GM19025 (cell line): ENCODE measurements around the gene NDUFA13.

Experiments
- ATAC-seq: cut with Tn5 transposase; IDR thresholded peaks from one replicate; pipeline ENCODE4 v1.9.1; 2021; ENCODE audit warnings: mild to moderate bottlenecking, low read depth, moderate library complexity; ENCODE audit not compliant: unreplicated experiment

Gene NDUFA13

DNA sequence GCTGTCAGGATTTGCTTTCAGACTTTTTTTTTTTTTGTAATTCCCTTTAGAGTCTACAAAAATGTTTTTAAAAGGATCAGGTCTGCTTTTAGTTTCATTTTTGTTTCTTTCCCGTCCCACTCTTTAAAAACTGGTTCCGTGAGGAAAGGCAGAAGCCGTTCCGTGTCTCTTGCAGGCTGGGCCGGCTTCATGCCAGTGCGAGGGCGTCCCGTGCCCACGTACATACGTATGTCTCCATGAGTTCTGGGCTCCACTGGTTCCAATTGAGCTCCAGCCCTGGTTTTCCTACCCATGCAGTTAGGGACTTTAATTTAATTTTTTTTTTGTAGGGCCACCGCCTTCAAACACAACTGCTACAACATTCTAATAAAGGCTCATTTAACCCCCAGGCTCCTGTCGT, 9.4 kb upstream of the NDUFA13 start:
- ATAC-seq = no peak

DNA sequence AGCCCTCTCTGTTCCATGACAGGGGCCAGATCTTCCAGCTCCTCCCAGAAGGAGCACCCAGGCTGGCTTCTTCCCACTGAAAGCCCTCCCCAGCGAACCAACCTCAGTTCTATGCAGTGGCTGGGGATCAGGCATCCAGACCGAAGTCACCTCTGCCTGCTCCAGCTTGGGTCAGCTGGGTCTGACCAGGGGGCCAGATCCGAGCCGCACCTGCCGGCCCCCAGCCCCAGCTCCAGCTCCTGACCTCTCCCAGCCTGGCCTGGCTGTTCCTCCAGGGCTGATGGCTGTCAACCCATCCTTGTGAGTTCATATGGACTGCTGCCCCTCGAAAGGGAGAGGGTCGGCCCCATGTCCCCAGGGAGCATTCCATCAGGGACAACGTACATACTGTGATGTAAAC, 8.7 kb upstream of the NDUFA13 start:
- ATAC-seq = no peak

DNA sequence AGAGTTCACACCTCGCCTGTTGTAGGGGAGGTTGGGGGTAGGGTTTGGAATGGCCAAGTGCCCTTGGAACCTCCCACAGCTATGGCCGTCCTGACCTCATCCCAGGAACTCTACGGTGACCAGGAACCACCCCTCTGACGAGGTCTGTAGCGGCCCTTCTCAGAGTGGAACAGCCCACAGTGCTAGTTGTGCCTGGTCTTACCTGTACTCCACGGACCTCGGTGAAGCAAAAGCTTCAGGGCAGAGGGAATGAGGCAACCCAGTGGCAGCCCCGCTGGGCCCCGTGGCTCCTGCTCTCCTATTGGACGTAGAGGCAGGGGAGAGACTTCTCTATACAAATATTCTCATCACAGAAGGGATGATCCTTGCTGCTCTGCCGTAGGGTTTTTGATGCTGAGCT, 7.8 kb upstream of the NDUFA13 start:
- ATAC-seq = no peak

DNA sequence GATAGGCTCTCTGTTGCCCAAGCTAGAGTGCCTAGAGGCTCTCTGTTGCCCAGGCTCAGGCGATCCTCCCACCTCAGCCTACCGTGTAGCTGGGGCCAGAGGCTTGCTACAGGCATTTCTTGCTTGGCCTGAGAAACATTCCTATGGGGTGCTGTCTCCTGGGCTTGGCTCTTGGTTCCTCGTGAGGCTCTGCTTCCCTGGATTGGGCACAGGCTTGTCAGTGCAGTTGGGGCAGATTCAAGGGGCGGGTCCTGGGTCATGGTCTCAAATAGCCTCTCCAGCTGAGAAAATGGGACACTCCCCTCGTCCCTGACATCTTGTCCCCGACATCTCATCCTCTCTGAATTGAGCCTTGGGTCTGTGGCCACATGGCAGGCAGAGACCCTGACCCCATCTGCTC, 5.6 kb upstream of the NDUFA13 start:
- no peak for ATAC-seq

DNA sequence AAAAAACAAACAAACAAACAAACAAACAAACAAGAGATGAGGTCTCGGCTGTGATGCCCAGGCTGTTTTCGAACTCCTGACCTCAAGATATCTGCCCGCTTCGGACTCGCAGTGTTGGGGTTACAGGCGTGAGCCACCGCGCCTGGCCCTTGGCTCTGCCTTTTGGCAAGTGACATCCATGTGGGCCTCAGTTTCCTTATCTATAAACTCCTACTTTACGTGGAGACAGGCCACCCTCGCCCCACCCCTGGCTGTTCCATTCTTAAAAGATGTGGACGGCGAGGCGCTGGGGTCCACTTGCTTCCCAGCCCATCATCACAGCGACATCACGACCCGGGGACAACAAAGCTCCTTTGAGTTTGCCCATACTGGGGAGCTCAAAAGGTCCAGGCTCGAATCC, 2.3 kb upstream of the NDUFA13 start:
- no peak for ATAC-seq

DNA sequence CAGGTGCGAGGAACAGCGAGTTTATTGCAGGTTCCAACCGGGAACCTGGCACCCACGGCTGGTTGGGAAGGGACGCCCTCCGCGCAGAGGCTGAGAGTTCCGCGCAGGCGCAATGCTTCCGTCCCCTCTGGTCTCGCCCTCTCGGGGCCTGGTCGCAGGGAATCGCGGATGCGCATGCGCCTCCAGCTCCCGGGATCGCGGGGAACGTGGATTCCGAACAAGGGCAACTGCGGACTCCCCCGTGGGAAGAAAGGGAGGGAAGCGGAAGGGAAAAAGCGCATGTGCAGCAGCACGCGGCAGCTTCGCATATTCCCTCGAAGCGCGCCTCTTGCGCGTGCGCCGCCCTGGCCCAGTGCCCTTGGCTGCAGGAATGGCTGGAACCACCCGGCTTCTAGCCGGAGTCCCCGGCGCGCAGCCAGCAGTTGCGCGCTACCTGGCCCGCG, 1.8 kb upstream of the NDUFA13 start:
- no peak for ATAC-seq

DNA sequence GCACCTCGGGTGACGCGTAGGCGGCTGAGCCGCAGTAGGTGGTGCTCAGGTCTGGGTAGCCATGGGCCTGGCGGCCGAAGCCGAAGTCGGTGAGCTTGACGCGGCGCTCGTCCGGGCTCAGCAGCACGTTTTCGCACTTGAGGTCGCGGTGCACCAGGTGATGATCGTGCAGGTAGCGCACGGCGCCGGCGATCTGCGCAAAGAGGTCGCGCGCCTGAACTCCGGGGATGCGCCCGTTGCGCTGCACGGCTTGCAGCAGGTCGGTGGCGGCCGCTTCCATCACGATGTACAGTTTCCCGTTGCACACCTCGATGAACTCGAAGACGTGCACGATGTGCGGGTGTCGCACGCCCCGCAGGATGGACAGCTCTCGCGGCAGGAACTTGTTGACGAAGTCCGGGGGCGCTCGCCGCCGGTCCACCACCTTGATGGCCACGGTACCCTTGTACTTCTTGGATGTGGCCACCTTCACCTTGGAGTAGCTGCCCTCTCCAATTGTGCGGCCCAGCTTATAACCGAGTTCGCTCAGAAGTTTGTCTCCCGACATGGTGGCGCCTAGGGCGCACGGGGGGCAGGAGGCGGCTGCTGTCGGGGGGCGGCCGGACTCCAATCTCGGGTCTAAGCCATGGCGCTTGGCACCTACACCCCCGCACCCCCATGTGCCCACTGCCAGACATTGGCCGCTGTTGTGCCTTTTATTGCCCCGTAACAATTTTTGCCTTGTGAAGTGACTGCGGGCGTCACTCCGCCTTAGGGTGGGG, 964 bp upstream of the NDUFA13 start, which contains the start of gene TSSK6:
Gene TSSK6, minus strand, starts transcription at position 668 of the 761 bp plus-strand sequence. Its CDS starts 121 bp downstream, at position 547.
- ATAC-seq = no peak

DNA sequence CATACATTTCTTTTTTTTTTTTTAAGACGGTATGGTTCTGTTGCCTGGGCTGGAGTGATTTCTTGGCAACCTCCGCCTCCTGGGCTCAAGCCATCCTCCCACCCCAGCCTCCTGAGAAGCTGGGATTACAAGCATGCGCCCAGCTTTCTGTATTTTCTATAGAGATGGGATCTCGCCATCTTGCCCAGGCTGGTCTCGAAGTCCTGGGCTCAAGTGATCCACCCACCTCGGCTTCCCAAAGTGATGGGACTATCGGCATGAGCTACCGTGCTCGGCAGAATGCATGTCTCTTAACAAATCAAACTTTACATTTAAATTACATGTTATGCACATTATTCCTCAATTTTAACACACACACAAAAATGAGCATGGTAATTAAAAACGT, 1.2 kb downstream of the NDUFA13 start:
- ATAC-seq = no peak

DNA sequence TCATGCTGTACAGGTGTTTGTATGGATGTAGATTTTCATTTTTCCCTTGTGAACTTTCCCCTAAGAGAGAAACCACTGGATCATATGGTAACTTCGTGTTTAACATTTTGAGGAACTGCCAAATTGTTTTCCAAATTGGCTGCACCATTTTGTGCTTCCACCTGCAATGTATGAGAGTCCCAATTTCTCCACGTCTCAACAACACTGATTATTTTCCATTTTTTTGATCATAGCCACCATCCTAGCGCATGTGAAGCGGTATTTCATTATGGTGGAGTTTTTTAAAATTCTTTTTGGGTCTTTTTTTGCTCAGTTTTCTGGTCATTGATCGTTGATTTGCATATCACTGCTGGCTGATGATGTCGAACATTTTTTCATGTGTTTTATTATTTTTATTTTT, 5.0 kb downstream of the NDUFA13 start:
- no peak for ATAC-seq

DNA sequence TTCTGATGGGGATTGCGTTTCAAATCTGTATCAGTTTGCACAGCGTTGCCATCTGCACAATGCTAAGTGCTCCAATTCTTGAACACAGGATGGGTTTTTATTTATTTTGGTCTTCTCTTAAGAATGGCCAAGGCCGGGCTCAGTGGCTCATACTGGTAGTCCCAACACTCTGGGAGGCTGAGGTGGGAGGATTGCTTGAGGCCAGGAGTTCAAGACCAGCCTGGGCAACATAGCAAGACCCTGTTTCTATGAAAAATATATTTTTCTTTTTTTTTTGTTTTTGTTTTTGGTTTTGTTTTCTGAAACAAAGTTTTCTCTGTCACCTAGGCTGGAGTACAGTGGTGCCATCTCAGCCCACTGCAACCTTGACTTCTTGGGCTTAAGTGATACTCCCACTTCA, 7.2 kb downstream of the NDUFA13 start:
- ATAC-seq = no peak

DNA sequence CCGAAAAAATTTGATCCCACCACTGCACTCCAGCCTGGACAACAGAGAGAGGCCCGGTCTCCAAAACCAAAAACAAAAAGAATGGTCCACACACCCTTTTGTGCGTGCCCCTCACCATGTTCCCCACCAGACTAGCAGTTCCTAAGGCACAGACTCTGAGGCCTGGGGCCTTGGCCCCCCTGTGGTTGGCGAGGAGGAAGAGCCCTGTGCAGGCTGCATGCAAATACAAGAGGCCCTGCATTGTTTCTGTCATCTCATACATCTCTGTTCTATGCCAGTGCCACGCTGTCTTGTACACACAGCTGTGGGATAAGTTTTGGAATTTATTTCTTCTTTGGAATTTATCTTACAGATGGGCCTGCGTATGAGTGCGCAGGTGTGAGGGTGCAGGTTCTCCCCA, 8.0 kb downstream of the NDUFA13 start:
- ATAC-seq = no peak

DNA sequence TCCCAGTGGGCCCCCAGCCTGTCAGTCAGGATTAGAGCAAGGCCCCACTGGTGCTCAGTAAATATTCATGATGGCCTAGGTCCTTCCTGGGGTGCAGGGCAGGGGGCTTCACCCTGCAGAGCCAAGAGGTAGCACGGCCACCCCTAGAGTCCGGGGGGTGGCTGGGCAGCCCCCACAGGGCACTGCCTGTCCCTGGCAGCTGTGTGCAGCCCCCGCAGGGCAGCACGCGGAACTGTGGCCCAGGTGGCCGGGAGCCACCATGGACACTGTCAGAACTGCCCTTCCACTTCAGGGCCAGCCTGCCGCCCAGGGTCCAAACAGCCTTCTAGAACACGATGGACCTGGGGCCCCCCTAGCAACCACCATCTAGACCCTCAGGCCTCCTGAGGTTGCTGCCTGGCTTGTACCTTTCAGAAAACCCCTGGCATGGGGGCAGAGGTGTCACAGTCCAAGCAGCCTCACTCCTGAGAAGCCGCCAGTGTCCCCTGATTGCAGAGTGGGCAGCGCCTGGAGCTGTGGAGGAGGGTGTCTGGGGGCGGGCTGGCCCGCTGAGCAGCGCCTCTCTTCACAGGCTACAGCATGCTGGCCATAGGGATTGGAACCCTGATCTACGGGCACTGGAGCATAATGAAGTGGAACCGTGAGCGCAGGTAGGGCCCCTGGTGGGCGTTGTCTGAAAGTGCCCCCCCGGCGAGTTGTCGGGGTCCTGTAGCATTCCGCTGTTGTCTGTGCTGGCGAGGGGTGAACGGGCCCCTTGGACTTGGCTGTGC, 9.8 kb downstream of the NDUFA13 start:
- ATAC-seq = no peak

DNA sequence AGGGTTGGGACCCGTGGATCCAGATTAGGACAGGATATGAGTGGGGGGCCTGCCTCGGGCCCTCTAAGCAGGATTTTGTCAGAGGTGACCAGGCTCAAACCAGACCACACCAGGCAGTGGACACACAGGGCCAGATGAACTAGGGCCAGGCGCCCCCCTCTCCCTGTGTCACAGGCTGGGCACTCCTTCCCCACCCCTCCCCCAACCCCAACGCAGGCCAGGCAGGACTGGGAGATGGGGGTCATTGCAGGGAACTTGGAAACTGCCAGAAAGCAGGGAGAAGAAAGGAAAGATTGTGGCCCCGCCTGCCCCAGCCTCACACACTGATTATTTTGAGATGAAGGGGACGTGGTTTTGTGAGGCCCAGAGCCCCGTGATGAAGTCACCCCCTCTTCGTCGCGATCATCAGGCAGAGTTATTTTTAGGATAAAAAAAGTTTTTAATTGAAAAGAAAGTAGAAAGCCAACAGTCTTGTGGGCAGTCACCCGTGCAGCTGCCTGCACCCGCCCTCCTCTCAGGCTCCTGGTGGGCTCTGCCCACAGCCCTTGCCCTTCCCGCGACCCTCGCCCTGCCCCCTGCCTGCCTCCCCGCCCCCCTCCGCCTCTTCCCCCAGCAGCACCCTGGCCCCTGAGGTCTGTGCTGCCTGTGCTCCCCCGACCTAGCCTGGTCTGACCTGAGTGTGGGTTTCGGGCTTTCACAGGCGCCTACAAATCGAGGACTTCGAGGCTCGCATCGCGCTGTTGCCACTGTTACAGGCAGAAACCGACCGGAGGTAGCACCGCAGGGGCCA, 10.8 kb downstream of the NDUFA13 start:
- no peak for ATAC-seq

DNA sequence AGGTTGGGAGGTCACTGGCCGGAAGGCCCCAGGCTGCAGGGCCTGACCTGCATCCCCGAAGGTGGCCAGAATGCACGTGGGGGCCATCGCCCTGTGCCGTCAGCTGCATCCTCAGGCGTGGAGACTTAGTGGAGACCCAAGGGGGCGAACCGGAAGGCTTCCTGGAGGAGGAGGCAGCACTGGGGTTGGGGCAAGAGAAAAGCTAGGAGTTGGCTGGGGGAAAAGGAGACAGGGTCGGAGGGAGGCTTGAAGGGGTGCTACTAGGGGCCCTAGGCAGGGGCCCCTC, 11.3 kb downstream of the NDUFA13 start:
- ATAC-seq = no peak

DNA sequence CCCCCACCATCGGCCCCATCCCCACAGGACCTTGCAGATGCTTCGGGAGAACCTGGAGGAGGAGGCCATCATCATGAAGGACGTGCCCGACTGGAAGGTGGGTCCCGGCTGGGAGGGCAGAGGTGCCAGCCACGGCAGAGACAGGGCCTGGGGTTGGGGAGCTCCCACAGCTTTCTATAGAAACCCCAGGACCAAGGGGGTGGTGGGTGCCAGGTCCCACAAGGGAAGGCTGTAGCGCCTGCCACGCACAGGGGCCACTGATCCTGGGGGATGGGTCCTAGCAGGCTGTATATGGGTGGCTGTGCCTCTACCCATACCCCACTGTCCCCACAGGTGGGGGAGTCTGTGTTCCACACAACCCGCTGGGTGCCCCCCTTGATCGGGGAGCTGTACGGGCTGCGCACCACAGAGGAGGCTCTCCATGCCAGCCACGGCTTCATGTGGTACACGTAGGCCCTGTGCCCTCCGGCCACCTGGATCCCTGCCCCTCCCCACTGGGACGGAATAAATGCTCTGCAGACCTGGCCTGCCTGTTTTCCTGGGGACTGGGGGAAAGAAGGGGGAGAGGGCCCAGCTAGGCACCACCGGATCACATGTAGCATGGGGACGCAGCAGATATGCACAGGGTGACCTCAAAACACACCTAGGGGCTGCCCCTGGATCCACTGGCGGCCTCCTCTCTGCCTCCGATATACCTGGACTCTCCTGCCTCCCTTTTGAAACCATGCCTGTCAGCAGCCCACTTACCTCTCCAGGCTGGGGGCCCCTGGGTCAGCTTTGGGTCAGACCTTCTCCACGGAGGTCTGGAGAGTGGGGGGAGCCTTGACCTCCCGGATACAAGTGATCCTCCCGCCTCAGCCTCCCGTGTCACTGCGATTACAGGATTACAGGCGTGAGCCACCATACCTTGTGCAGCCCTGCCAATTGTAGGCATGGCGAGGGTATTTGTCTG, 11.9 kb downstream of the NDUFA13 start:
- no peak for ATAC-seq

DNA sequence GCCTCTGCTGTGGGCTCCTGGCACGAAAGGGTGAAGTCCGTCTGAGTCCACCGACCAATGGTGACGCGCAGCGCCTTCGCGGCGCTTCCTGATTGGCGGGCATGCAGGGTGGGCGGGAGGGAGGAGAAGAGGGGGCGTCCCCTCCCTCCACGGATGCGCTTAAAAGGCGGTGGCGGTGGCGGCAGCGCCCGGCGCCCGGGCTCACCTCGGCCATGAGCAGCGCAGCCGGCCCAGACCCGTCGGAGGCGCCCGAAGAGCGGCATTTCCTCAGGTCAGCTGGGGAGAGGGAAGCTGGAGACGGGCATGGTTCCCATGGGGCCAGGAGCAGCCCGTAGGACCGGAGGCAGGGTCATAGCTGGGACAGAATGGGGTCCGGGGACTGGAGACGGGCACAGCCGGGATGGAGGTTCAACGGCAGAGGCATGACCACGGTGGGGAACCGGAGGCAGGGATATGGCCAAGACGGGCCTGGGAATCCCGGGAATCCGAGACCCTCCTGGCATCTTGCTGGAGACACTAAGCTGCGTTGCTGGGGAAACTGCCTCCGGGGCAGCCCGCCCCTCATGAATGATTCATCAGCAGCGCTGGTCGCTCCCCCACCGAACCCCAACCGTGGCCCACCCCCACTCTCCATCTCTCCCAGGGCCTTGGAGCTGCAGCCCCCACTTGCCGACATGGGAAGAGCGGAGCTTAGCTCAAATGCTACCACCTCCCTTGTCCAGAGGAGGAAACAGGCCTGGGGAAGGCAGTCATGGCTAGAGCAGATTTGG, 12.9 kb downstream of the NDUFA13 start, which contains the start of gene YJEFN3:
Gene YJEFN3, plus strand, starts transcription at position 191 of the 770 bp plus-strand sequence. Its CDS starts 22 bp downstream, at position 213.
- ATAC-seq = no peak

DNA sequence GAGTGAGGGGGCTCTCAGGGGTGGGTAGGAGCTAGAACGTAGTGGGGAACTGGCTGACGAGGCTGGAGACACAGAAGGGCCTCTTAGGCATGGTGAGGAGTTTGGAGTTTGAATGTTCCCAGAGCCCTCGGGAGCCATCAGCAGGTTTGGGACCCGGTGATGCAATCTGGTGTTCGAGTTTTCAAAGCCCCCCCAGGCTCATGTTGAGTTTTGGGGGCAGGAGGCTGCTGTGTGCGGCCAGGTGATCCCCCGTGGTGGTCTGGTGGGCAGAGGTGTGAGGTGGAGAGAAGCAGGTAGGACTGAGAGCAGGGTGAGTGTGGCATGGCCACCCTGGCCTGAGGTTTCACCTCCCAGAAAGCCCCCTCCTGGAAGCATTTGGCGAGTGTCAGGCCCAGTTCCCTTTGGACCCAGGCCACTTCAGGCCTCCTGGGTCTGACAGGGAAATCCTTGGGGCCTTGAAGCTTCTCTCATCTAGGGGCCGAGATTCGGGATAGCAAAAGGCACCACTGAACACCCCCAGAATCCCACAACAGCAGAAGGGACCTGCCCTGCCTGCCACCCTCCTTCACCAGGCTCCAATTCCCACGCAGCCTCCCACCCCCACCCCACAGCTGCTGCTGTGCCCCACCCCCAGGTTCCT, 13.9 kb downstream of the NDUFA13 start:
- no peak for ATAC-seq

DNA sequence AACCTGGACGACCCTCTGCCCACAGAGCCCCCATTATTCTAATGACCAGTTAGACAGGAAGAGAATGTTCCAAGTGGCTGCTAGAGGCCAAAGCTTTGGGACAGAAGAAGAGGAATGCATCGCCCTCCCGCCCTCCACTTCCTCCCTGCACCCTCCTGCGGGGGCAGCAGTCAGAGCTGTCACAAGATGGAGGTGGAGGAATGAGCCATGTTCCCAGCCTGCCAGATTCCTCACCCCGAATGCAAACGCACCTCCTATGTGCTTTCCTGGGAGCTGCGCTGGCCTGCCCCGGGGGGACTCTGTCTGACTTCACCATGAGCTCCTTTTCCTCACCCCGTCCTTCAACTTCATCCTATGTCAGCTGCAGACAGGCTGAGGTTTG, 14.4 kb downstream of the NDUFA13 start:
- ATAC-seq = no peak

DNA sequence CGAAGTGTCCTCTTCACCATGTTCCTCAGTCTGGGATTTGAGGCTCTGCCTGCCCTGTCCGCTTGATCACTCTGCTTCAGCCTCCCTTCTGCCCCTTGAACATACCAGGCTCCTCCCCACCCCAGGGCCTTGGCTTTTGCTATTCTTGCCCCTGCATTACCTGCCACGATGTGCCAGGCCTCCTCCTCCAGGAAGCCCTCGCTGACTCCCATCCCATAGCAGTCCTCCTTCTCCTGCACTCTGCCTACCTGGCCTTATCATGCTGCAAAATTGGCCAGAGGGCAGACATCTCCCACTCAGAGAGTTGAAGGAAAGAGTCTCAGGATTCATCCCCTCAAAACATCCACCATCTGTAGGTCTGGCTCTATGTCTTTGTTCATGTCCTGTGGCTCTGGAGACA, 14.9 kb downstream of the NDUFA13 start:
- no peak for ATAC-seq
